Common myeloid progenitor, CD34-positive (primary cell): ENCODE measurements around the gene PRKAR1B.

Experiments
- CTCF ChIA-PET: fragments of 350-600 bp; sonication (Branson Sonifier 250); formaldehyde crosslinking; loops from one replicate; lab custom pipeline; 2021; ENCODE audit warnings: antibody characterized with exemption; lab: Charles Lee
- POLR2A ChIA-PET: fragments of 350-600 bp; sonication (Branson Sonifier 250); formaldehyde crosslinking; loops from one replicate; lab custom pipeline; 2021; ENCODE audit warnings: antibody characterized with exemption; lab: Charles Lee
- DNase-seq, 3 donors: peaks; one replicate each; pipeline versions ENCODE4 v3.0.0 to v3.0.0-alpha.2; 2013
- H3K27ac ChIP-seq, 2 experiments: 1 replicate in 1 of 2; 2 replicates in 1 of 2; pipeline ENCODE4 v1.7.0; 2013; ENCODE audit warnings: inconsistent platforms in 2 of 2, low read length in 2 of 2, mild to moderate bottlenecking in 2 of 2, low read depth in 1 of 2, moderate library complexity in 1 of 2; ENCODE audit not compliant: severe bottlenecking in 2 of 2, insufficient read depth in 1 of 2, poor library complexity in 1 of 2
- H3K27me3 ChIP-seq, 5 experiments: replicated peaks in 2 of 5; 1 replicate in 3 of 5; 2 replicates in 2 of 5; pipeline versions ENCODE4 v1.6.1 to v1.7.0; 2013; ENCODE audit warnings: low read length in 4 of 5, mild to moderate bottlenecking in 2 of 5, moderate library complexity in 2 of 5, inconsistent platforms in 1 of 5; ENCODE audit not compliant: insufficient read depth in 5 of 5, control insufficient read depth in 4 of 5
- H3K36me3 ChIP-seq, 4 experiments: 1 replicate in 2 of 4; 2 replicates in 2 of 4; pipeline versions ENCODE4 v1.6.1 to v1.7.0; 2013; ENCODE audit warnings: low read length in 3 of 4, control low read depth in 1 of 4, mild to moderate bottlenecking in 1 of 4; ENCODE audit not compliant: control insufficient read depth in 4 of 4, insufficient read depth in 4 of 4
- H3K4me1 ChIP-seq, 4 experiments: 1 replicate in 3 of 4; 2 replicates in 1 of 4; pipeline versions ENCODE4 v1.6.1 to v1.7.1; 2013; ENCODE audit warnings: low read length in 3 of 4, mild to moderate bottlenecking in 3 of 4, control low read depth in 1 of 4, inconsistent platforms in 1 of 4, moderate library complexity in 1 of 4; ENCODE audit not compliant: control insufficient read depth in 4 of 4, insufficient read depth in 4 of 4; ENCODE audit errors: control extremely low read depth in 1 of 4
- H3K4me3 ChIP-seq, 7 experiments: 1 replicate in 4 of 7; 2 replicates in 3 of 7; pipeline versions ENCODE4 v1.5.1 to v1.7.0; 2013; ENCODE audit warnings: mild to moderate bottlenecking in 7 of 7, low read length in 6 of 7, moderate library complexity in 6 of 7, inconsistent platforms in 2 of 7, low read depth in 2 of 7, control low read depth in 1 of 7; ENCODE audit not compliant: insufficient read depth in 4 of 7, control insufficient read depth in 1 of 7; ENCODE audit errors: extremely low read depth in 1 of 7
- H3K9me3 ChIP-seq, 5 experiments: 1 replicate in 4 of 5; 2 replicates in 1 of 5; pipeline versions ENCODE4 v1.6.1 to v1.7.1; 2013; ENCODE audit warnings: low read length in 4 of 5, mild to moderate bottlenecking in 2 of 5, inconsistent platforms in 1 of 5, low read depth in 1 of 5, moderate library complexity in 1 of 5; ENCODE audit not compliant: control insufficient read depth in 4 of 5, insufficient read depth in 2 of 5; ENCODE audit errors: control extremely low read depth in 1 of 5
- WGBS: methylation state at CpG from one replicate; pipeline ENCODE4 v1.1.5; 2013; ENCODE audit not compliant: insufficient coverage; 5-methylcytosine and 5-hydroxymethylcytosine counted together

The PRKAR1B gene

DNA sequence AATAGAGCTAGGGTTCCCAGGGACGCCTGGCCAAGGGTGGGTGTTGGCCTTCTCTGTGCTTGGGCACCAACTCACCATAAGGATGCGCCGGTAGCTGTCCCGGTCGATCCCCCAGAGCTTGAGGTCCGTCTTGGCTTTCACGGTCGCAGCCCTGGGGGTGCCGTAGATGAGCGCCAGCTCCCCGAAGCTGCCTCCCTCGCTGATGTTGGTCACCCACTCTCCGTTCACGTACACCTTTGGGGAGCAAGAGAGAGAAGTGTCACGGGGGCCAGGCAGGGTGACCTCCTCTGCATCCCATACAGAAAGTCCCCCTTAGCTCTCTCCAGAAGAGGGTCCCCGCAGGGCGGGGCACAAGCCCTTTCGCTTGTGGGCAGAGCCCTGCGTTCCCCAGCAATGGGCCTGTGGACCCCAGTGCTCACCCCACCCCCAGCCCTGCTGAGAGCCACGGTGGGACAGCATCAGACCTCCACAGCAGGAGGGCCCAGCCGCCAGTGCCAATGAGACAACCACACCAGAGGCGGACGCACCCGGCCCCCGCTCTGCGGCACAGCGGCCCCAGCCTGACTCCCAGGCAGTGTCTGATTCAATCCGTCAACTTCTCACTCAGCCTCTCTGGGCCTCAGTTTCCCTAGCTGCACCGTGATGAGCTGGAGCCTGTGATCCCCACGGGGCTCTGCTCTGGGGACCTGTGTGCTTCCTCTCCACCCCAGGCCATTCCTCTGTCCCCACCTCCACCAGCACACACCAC, 130.8 kb downstream of the PRKAR1B start:
- Histone ChIP-seq H3K27me3 (no peaks in the 10 kb centered on the region), H3K4me3 (no peak overlapping the region), H3K36me3 (peaks cover 0 to 9% (median 2%) of the 10 kb centered on the region in 4 experiments), H3K27ac (no peak overlapping the region), H3K4me1 (peaks cover 0 to 37% (median 26%) of the 10 kb centered on the region in 4 experiments), H3K9me3 (peaks cover 0 to 3% (median 2%) of the 10 kb centered on the region in 5 experiments)
- DNase-seq, result no peak
- over 99% methylated on average over 24 of the region's 30 CpGs for WGBS
- ChIA-PET POLR2A (no interaction called here), CTCF (no interaction called here)

DNA sequence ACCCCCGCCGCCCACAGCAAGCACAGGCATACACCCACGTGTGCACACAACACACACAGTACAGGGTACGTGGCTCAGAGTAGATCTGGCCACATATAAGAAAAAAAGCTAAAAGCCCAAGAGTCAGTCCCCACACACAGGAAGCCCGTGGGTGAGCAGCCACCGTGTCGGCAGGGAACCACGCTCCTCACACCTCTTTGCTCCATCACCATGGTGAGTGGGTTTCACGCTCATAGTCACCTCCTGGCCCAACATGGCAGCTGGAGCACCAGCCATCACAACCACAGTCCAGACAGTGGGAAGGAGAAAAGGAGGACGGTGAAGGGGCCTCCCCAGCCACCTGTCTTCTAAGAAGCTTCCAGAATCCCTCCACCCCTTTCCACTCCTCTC, 131.5 kb downstream of the PRKAR1B start:
- H3K36me3 ChIP-seq, result peaks cover 0 to 9% (median 2%) of the 10 kb centered on the region in 4 experiments
- H3K27ac ChIP-seq, result no peak overlapping the region
- DNase-seq, result peak in 1 of 3 donors; percentile 46
- H3K27me3 ChIP-seq, result no peaks in the 10 kb centered on the region
- 79% methylated on average over 9 of the region's 10 CpGs for WGBS
- CTCF ChIA-PET, result no interaction called here
- H3K9me3 ChIP-seq, result peaks cover 0 to 3% (median 2%) of the 10 kb centered on the region in 5 experiments
- H3K4me3 ChIP-seq, result no peak overlapping the region
- peaks cover 0 to 38% (median 23%) of the 10 kb centered on the region in 4 experiments for H3K4me1 ChIP-seq
- POLR2A ChIA-PET, result no interaction called here

DNA sequence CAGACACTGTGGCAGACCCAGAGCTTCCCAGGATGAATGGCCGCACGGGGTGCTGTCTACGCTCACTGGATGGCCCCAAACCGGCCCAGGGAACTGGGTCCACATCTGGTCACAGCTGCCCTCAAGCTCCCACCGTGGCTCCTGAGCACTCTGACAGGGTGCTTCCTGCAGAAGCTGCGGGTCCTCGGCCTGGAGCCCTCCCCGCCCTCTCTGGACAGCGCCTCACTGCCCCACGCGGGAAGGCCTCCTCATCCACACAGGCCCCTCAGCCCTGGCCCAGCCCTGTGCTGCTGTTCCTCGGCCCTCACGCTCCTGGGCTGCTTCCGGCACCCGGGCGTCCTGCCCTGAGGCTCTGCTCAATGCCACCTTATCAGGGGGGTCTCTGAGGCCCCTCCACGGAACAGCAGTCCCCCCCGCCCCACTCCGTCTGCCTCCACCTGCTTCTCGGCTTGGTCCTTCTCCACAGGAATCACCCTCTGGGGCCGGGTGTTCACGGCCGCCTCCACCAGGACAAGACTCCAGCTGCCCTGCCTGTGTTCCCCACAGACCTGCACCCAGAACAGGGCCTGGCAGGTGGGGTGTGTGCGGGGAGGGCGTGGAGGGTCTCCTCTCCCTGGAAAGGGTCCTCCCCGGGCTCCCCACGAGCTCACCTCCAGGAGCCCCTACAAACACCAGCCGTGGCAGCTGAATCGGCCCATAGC, 132.0 kb downstream of the PRKAR1B start:
- DNase-seq, result no peak
- peaks cover 0 to 9% (median 2%) of the 10 kb centered on the region in 4 experiments for H3K36me3 ChIP-seq

DNA sequence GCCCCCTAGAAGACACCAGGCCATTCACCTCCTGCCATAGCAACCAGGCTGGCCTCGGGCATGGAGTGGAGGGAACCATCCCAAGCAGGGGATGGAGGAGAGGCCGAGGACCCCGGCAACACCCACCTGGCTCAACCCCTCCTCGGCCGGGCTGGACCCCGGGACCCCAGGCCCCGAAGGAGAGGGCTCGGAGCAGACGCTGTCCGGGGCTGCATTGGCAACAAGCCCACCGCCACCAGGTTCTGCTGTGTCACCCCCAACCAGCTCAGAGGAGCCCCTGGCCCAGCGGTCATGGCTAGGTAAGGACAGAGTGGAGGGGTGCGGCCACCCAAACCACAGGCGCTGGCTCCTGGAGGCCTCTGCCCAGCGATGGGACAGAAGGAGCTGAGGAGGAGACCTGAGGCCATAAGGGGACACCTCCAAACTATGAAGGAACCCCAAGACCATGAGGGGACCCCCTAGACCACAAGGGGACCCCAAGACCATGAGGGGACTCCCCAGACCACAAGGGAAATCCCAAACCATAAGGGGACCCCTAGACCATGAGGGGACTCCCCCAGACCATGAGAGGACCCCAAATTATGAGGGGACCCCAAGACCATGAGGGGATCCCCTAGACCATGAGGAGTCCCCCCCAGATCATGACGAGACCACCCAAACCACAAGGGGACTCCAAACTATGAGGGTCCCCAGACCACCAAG, 132.7 kb downstream of the PRKAR1B start:
- H3K4me3 ChIP-seq, result no peak overlapping the region
- CTCF ChIA-PET, result no interaction called here
- over 99% methylated on average over 15 of the region's 16 CpGs for WGBS
- DNase-seq, result no peak
- no peaks in the 10 kb centered on the region for H3K27me3 ChIP-seq
- H3K9me3 ChIP-seq, result peaks cover 0 to 3% (median 2%) of the 10 kb centered on the region in 5 experiments
- POLR2A ChIA-PET, result no interaction called here
- no peak overlapping the region for H3K27ac ChIP-seq
- H3K4me1 ChIP-seq, result peaks cover 0 to 43% (median 26%) of the 10 kb centered on the region in 4 experiments
- H3K36me3 ChIP-seq, result peaks cover 0 to 14% (median 2%) of the 10 kb centered on the region in 4 experiments

More for the DNA sequence above, 132.0 kb downstream of the PRKAR1B start:
- POLR2A ChIA-PET, result no interaction called here
- CTCF ChIA-PET, result no interaction called here
- H3K4me1 ChIP-seq, result peaks cover 0 to 43% (median 25%) of the 10 kb centered on the region in 4 experiments
- 95% methylated on average over 22 of the region's 29 CpGs for WGBS
- H3K27ac ChIP-seq, result no peak overlapping the region
- no peak overlapping the region for H3K4me3 ChIP-seq
- no peaks in the 10 kb centered on the region for H3K27me3 ChIP-seq
- H3K9me3 ChIP-seq, result peaks cover 0 to 3% (median 2%) of the 10 kb centered on the region in 5 experiments

DNA sequence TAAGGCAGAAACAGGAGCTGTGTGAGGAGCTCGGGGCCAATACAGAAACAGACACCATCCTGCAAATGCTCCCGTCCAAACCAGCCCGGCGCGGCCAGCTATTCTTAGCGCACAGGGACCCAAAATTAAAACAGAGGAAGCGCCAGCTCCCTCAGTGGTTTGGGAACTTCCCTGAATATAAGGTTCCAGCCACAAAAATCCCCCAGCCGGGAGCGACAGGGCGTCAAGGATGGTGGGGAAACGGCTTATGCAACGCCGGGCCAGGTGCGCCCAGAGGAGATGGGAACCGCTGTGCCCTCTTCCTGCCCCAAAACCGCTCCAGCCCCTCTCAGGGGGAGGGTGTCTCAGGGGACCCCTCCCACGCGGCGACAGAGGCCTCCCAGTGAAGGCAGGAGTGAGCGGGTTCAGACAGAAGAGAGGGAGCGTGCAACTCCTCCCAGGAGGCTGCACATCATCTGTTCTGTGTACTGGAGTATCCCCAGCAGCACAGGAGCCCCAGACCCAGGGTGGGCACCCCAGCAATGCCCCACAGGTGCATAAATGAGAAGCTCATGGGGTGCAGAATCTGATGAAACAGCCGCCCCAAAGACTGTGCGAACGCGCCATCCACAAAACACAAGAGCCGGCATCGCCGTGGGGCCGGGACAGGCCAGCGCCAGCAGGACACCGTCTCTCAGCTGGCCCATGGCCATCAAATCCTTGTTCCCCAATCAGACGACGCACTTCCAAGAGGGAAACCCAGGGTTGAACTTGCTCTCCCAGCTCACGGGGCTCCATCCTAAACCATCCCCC, 133.6 kb downstream of the PRKAR1B start:
- H3K4me3 ChIP-seq, result peak overlapping the region in 3 of 7 experiments; percentile 19 to 28 (median 25)
- 51% methylated on average over 27 of the region's 34 CpGs for whole genome bisulfite sequencing
- peaks cover 0 to 4% (median 2%) of the 10 kb centered on the region in 5 experiments for H3K9me3 ChIP-seq
- no peak overlapping the region for H3K27ac ChIP-seq
- peaks cover 0 to 43% (median 26%) of the 10 kb centered on the region in 4 experiments for H3K4me1 ChIP-seq
- H3K27me3 ChIP-seq, result no peaks in the 10 kb centered on the region
- CTCF ChIA-PET, result interaction anchor here (0.8 kb wide), 1 partner anchor 32 kb away, joined by 3 read pairs; no protein-coding TSS in a partner anchor
- DNase-seq, result peak; percentile 50 to 90 (median 85)
- peaks cover 0 to 21% (median 3%) of the 10 kb centered on the region in 4 experiments for H3K36me3 ChIP-seq
- POLR2A ChIA-PET, result interaction anchor here (0.7 to 1.0 kb wide), 3 partner anchors 8 to 43 kb away, joined by 3 to 5 read pairs (median 3); no protein-coding TSS in a partner anchor

DNA sequence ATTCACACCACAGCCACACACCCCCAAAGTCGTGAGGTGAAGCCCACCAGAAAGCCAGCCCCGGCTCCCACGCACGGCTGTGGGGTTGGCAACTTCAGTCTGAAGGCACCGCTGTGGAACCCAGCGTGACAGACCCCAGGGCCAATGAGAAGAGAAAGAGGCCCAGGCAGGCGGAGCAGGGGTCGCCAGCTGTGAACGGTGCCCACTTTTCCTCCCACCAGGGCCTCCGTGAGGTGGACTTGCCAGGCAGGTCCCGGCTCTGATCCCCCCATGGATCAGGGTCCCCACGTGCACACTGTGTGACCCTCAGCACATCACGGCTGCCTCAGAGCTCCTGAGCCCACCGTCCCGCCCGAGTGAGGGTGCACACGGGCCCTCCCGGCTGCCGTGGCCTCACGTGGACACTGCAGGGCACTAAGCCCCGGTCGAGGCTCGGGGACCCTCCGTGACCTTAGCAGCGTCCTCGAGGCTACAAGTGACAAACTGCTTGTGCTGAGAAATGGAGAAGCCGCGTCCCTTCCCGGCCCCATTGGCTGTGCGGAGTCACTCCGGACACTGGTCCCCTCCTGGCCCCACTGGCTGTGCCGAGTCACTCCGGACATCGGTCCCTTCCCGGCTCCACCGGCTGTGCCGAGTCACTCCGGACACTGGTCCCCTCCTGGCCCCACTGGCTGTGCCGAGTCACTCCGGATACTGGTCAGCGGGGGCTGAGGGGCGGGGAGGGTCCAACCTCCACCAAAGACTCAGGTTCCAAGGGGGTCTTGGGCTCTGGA, 135.0 kb downstream of the PRKAR1B start:
- ChIA-PET CTCF (interaction anchor here (0.7 to 1.1 kb wide), 3 partner anchors 9 to 259 kb away, joined by 3 read pairs; no protein-coding TSS in a partner anchor), POLR2A (no interaction called here)
- no peak for DNase-seq
- Histone ChIP-seq H3K9me3 (peaks cover 0 to 4% (median 2%) of the 10 kb centered on the region in 5 experiments), H3K4me1 (peaks cover 0 to 43% (median 26%) of the 10 kb centered on the region in 4 experiments), H3K36me3 (peaks cover 0 to 27% (median 5%) of the 10 kb centered on the region in 4 experiments), H3K27ac (no peak overlapping the region), H3K27me3 (no peaks in the 10 kb centered on the region), H3K4me3 (no peak overlapping the region)
- 94% methylated on average over 42 of the region's 42 CpGs for WGBS
